GM12891 (cell line): Measurements from ENCODE around the gene ZFAND3.

ENCODE experiments used
- POLR2A ChIP-seq: IDR thresholded peaks from 2 replicates; pipeline ENCODE4 v1.6.1; 2011; ENCODE audit warnings: low read depth, low read length, control low read depth
- POLR2AphosphoS5 ChIP-seq: IDR thresholded peaks from 2 replicates; pipeline ENCODE4 v1.6.1; 2011; ENCODE audit warnings: low read depth, low read length, control low read depth
- POU2F2 ChIP-seq: IDR thresholded peaks from 2 replicates; pipeline ENCODE4 v1.6.1; 2011; ENCODE audit warnings: low read depth, mild to moderate bottlenecking, control low read depth, low read length, moderate library complexity
- TAF1 ChIP-seq: IDR thresholded peaks from 2 replicates; pipeline ENCODE4 v1.6.1; 2011; ENCODE audit warnings: low read depth, low read length, control low read depth

DNA sequence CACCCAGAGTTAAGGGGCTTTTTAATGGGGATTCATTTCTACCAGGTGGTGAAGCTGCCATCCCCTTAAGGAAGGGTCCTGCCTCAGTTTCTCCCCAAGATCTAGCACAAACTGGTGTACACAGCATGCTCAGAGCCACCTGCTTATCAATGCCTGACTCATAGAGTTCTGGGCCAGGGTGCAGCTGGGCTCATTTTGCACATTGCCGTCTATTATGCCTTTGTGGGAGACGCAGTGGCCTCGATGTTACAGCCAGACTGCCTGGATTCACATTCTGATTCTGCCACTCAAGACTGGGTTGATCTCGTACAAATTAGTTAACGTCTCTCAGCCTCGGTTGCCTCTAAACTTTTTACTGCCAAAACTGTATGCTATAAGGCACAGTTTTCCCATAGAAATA, 365.7 kb downstream of the ZFAND3 start:
- TF ChIP-seq POLR2AphosphoS5 (no peak), TAF1 (no peak), POLR2A (no peak), POU2F2 (no peak)
